IMR-90 (cell line): ENCODE data around the gene POLR2L.

ENCODE experiments used
- BHLHE40 ChIP-seq: fragments of 150-350 bp; IDR thresholded peaks from 2 replicates; pipeline ENCODE4 v1.6.1; 2016; ENCODE audit warnings: mild to moderate bottlenecking, low read depth, low read length
- CEBPB ChIP-seq: IDR thresholded peaks from 2 replicates; pipeline ENCODE4 v1.6.1; 2012; ENCODE audit warnings: low read depth, low read length, improper control_type of control experiment
- ELK1 ChIP-seq: fragments of 150-350 bp; IDR thresholded peaks from 2 replicates; pipeline ENCODE4 v1.6.1; 2016; ENCODE audit warnings: low read depth, mild to moderate bottlenecking, low read length, moderate library complexity, borderline replicate concordance
- TF ChIP-seq, protein P1 (sequence below): conservative IDR thresholded peaks from 2 replicates; pipeline ENCODE4 v1.5.1; 2012; ENCODE audit warnings: mild to moderate bottlenecking, low read depth, low read length, improper control_type of control experiment

GRCh38 chr11:793556-793955 lies 48.8 kb downstream of the POLR2L start:
- TF ChIP-seq, protein P1, sequence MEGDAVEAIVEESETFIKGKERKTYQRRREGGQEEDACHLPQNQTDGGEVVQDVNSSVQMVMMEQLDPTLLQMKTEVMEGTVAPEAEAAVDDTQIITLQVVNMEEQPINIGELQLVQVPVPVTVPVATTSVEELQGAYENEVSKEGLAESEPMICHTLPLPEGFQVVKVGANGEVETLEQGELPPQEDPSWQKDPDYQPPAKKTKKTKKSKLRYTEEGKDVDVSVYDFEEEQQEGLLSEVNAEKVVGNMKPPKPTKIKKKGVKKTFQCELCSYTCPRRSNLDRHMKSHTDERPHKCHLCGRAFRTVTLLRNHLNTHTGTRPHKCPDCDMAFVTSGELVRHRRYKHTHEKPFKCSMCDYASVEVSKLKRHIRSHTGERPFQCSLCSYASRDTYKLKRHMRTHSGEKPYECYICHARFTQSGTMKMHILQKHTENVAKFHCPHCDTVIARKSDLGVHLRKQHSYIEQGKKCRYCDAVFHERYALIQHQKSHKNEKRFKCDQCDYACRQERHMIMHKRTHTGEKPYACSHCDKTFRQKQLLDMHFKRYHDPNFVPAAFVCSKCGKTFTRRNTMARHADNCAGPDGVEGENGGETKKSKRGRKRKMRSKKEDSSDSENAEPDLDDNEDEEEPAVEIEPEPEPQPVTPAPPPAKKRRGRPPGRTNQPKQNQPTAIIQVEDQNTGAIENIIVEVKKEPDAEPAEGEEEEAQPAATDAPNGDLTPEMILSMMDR = no peak
- TF ChIP-seq ELK1 (no peak), BHLHE40 (no peak), CEBPB (no peak)
